ENCODE results near the gene SYNE1.

Gene SYNE1

GRCh38 chr6:152680151-152680550 is 43.0 kb upstream of the SYNE1 start:
- no peaks in the 10 kb centered on the region for H3K36me3 ChIP-seq
- H3K27ac ChIP-seq, result no peak overlapping the region
- H3K4me3 ChIP-seq (ENCODE audit: low read depth, low read length), result no peak overlapping the region
- DNase-seq, result no peak
- H3K27me3 ChIP-seq (ENCODE audit: insufficient read depth, low read depth, severe bottlenecking), result no peaks in the 10 kb centered on the region
- H3K9me3 ChIP-seq (ENCODE audit: severe bottlenecking), result no peaks in the 10 kb centered on the region
- no peak for TF ChIP-seq CTCF (IDR thresholded peaks at IDR 0.05; ENCODE audit: low read depth, low read length)

- Histone ChIP-seq H3K9me3 (ENCODE audit: severe bottlenecking) (no peaks in the 10 kb centered on the region), H3K36me3 (no peaks in the 10 kb centered on the region), H3K27me3 (ENCODE audit: insufficient read depth, low read depth, severe bottlenecking) (peaks cover 2% of the 10 kb centered on the region), H3K27ac (no peak overlapping the region), H3K4me3 (ENCODE audit: low read depth, low read length) (no peak overlapping the region)
- no peak for TF ChIP-seq CTCF (IDR thresholded peaks at IDR 0.05; ENCODE audit: low read depth, low read length)
- no peak for DNase-seq
Observed at GRCh38 chr6:152673236-152673635, 36.1 kb upstream of the SYNE1 start.

GRCh38 chr6:152671171-152671570 is 34.0 kb upstream of the SYNE1 start:
- Histone ChIP-seq H3K27me3 (ENCODE audit: insufficient read depth, low read depth, severe bottlenecking) (peaks cover 2% of the 10 kb centered on the region), H3K27ac (no peak overlapping the region), H3K36me3 (no peaks in the 10 kb centered on the region), H3K4me3 (ENCODE audit: low read depth, low read length) (no peak overlapping the region), H3K9me3 (ENCODE audit: severe bottlenecking) (no peaks in the 10 kb centered on the region)
- TF ChIP-seq CTCF (IDR thresholded peaks at IDR 0.05; ENCODE audit: low read depth, low read length), result no peak
- DNase-seq, result no peak

- Histone ChIP-seq H3K4me3 (ENCODE audit: low read depth, low read length) (no peak overlapping the region), H3K36me3 (no peaks in the 10 kb centered on the region), H3K9me3 (ENCODE audit: severe bottlenecking) (no peaks in the 10 kb centered on the region), H3K27ac (no peak overlapping the region), H3K27me3 (ENCODE audit: insufficient read depth, low read depth, severe bottlenecking) (peaks cover 2% of the 10 kb centered on the region)
- DNase-seq, result no peak
- 0 out of 2 replicates have a peak, but pooled peaks have one; percentile 18 for TF ChIP-seq CTCF (IDR thresholded peaks at IDR 0.05; ENCODE audit: low read depth, low read length)
Observed at GRCh38 chr6:152669895-152670294, 32.7 kb upstream of the SYNE1 start.

GRCh38 chr6:152661776-152662175 is 24.6 kb upstream of the SYNE1 start:
- Histone ChIP-seq H3K4me3 (ENCODE audit: low read depth, low read length) (no peak overlapping the region), H3K36me3 (no peaks in the 10 kb centered on the region), H3K9me3 (ENCODE audit: severe bottlenecking) (no peaks in the 10 kb centered on the region), H3K27ac (no peak overlapping the region), H3K27me3 (ENCODE audit: insufficient read depth, low read depth, severe bottlenecking) (peaks cover 3% of the 10 kb centered on the region)
- no peak for DNase-seq
- TF ChIP-seq CTCF (IDR thresholded peaks at IDR 0.05; ENCODE audit: low read depth, low read length), result no peak

- no peaks in the 10 kb centered on the region for H3K9me3 ChIP-seq (ENCODE audit: severe bottlenecking)
- DNase-seq, result no peak
- no peak for TF ChIP-seq CTCF (IDR thresholded peaks at IDR 0.05; ENCODE audit: low read depth, low read length)
- H3K27ac ChIP-seq, result no peak overlapping the region
- H3K4me3 ChIP-seq (ENCODE audit: low read depth, low read length), result no peak overlapping the region
- H3K27me3 ChIP-seq (ENCODE audit: insufficient read depth, low read depth, severe bottlenecking), result peaks cover 3% of the 10 kb centered on the region
- no peaks in the 10 kb centered on the region for H3K36me3 ChIP-seq
Observed at GRCh38 chr6:152651986-152652385, 14.8 kb upstream of the SYNE1 start.

Data from WERI-Rb-1 (cell line).